Neural crest cell (in vitro differentiated cells): Measurements from ENCODE around the gene ADCY9. TPM values are rescaled to one million over a fixed set of nuclear protein-coding genes. Genes with fewer than 3 reads are reported as not detected.

Experiments
- DNase-seq: peaks from one replicate; pipeline ENCODE4 v3.0.0; 2021; ENCODE audit warnings: low read depth, mixed read lengths, low spot score
- H3K27ac Mint-ChIP-seq: one replicate; pipeline ENCODE4 v1.8.0; 2021; ENCODE audit warnings: mild to moderate bottlenecking, mixed read lengths; ENCODE audit not compliant: unreplicated experiment
- H3K27me3 Mint-ChIP-seq: 2 replicates; pipeline ENCODE4 v1.8.0; 2021; ENCODE audit warnings: low read depth, mild to moderate bottlenecking, mixed read lengths
- H3K36me3 Mint-ChIP-seq: 2 replicates; pipeline ENCODE4 v1.8.0; 2021; ENCODE audit warnings: low read depth, mild to moderate bottlenecking, mixed read lengths
- H3K4me1 Mint-ChIP-seq: 2 replicates; pipeline ENCODE4 v1.8.0; 2021; ENCODE audit warnings: mixed read lengths
- H3K4me3 Mint-ChIP-seq: one replicate; pipeline ENCODE4 v1.8.0; 2021; ENCODE audit warnings: mild to moderate bottlenecking, mixed read lengths
- H3K9me3 Mint-ChIP-seq: 2 replicates; pipeline ENCODE4 v1.8.0; 2021; ENCODE audit warnings: mixed read lengths
- total RNA-seq: library from RNA; stranded (reverse); gene quantifications from 2 replicates; pipeline ENCODE4 v1.2.1, GENCODE V29; 2021
- TF ChIP-seq, protein P1 (sequence below): fragments of 200-600 bp; sonication (generic); conservative IDR thresholded peaks from 2 replicates; pipeline ENCODE4 v1.5.0; 2021; ENCODE audit warnings: antibody characterized with exemption, mild to moderate bottlenecking

ADCY9 gene
- total RNA-seq, 1 donor from 2014 or later = 11.6 TPM

DNA sequence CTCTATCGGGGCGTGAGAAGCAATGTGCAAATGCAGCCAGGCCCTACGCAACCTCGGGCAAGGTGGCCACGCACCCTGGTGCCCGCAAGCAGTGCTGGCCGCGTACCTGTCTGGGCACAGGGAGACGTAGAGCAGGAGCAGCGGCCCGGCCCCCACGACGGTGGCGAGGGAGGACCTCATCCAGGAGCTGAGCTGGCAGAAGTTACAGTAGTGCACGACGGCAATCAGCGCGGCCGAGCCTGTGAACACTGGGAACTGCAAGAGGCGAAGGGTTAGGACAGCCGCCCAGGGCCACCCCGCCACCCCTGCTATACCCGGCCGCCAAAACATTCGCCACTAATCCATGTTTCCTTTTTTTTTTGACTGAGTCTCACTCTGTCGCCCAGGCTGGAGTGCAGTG is 138.9 kb downstream of the ADCY9 start:
- Mint-ChIP-seq H3K4me3 (no peak overlapping the region), H3K27me3 (no peaks in the 10 kb centered on the region), H3K4me1 (no peaks in the 10 kb centered on the region), H3K27ac (no peak overlapping the region), H3K36me3 (no peaks in the 10 kb centered on the region), H3K9me3 (no peaks in the 10 kb centered on the region)
- TF ChIP-seq, protein P1, sequence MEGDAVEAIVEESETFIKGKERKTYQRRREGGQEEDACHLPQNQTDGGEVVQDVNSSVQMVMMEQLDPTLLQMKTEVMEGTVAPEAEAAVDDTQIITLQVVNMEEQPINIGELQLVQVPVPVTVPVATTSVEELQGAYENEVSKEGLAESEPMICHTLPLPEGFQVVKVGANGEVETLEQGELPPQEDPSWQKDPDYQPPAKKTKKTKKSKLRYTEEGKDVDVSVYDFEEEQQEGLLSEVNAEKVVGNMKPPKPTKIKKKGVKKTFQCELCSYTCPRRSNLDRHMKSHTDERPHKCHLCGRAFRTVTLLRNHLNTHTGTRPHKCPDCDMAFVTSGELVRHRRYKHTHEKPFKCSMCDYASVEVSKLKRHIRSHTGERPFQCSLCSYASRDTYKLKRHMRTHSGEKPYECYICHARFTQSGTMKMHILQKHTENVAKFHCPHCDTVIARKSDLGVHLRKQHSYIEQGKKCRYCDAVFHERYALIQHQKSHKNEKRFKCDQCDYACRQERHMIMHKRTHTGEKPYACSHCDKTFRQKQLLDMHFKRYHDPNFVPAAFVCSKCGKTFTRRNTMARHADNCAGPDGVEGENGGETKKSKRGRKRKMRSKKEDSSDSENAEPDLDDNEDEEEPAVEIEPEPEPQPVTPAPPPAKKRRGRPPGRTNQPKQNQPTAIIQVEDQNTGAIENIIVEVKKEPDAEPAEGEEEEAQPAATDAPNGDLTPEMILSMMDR = no peak
- no peak for DNase-seq

DNA sequence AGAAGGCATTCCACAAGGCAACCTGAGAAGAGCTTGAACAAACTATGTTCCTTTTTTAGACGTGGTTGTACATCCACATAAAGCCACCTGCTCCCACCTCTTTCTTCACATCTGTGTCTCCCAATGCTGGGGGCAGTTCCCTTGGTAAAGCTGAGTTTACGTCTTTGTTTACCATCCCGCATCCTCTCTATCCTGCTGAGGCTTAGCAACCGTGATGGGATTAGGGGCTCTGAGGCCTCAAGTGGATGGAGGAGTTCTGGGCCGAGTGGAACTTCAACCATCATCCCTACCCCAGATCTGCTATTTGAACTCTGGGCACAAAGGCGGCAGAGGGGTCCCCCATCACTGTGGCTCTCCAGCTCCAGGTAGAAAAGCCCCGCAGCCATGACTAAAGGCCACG is 141.5 kb downstream of the ADCY9 start:
- no peak overlapping the region for H3K27ac Mint-ChIP-seq
- DNase-seq = no peak
- TF ChIP-seq, protein P1 = no peak

DNA sequence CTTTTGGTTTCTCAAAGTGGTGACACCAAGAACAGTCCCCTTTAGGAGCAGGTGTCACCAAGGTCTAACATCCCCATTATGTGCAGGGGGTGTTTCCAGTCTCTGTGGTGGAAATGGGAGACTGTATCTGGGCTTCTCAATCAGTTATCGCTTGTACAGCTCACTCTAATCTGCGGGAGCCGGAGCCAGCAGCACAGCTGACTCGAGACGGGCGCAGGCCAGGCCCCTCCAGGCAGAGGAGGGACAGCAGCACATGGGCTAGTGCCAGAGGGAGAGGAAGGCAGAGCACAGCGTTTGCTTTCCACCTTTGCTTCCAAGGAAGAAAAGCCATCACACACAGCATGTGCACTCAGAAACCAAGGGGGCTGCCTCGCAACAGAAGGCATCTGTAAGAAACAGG is 144.5 kb downstream of the ADCY9 start:
- DNase-seq = no peak
- Mint-ChIP-seq H3K9me3 (no peaks in the 10 kb centered on the region), H3K27me3 (no peaks in the 10 kb centered on the region), H3K27ac (peak overlapping the region; percentile 71), H3K4me3 (no peak overlapping the region), H3K4me1 (no peaks in the 10 kb centered on the region), H3K36me3 (peaks cover 4% of the 10 kb centered on the region)
- TF ChIP-seq, protein P1 = no peak

More for the DNA sequence above, 141.5 kb downstream of the ADCY9 start:
- H3K4me3 Mint-ChIP-seq = no peak overlapping the region
- no peaks in the 10 kb centered on the region for H3K36me3 Mint-ChIP-seq
- no peaks in the 10 kb centered on the region for H3K27me3 Mint-ChIP-seq
- H3K4me1 Mint-ChIP-seq = no peaks in the 10 kb centered on the region
- no peaks in the 10 kb centered on the region for H3K9me3 Mint-ChIP-seq

DNA sequence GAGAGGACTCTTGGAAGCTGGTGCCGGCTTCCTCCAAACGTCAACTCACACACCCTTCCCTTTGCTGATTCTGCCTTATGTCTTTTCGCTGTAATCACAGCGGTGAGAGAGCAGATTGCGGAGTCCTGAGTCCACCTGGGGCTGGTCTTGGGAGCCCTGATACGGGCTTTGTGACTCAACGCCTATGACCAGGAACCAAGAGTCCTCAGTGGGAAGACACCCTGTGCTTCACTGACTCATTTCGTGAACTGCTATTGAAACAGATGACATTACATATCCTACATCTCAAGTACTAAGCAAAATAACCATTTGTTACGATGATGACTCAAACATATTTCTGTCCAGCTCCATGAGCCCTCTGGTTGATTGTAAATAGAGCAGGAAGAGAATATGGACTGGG is 145.0 kb downstream of the ADCY9 start:
- no peak overlapping the region for H3K4me3 Mint-ChIP-seq
- H3K36me3 Mint-ChIP-seq = peaks cover 8% of the 10 kb centered on the region
- peak overlapping the region; percentile 71 for H3K27ac Mint-ChIP-seq
- no peak for DNase-seq
- TF ChIP-seq, protein P1 = no peak
- no peaks in the 10 kb centered on the region for H3K9me3 Mint-ChIP-seq
- H3K4me1 Mint-ChIP-seq = no peaks in the 10 kb centered on the region
- H3K27me3 Mint-ChIP-seq = no peaks in the 10 kb centered on the region

DNA sequence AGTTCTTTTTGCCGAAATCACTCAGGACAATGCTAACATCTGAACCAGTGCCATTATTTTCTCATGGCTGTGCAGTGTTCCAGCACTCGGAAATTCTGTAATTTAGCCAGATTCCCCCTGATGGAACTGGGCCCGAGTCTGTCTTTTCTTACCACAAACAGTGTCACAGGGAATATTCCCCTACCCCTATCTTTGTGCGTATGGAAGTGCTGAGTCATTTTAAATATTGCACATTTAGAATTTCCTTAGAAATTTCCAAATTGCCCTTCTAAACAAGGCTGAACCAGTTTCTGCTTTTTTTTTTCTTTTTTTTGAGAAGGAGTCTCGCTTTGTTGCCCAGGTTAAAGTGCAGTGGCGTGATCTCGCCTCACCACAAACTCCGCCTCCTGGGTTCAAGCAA is 147.7 kb downstream of the ADCY9 start:
- Mint-ChIP-seq H3K27me3 (no peaks in the 10 kb centered on the region), H3K4me1 (no peaks in the 10 kb centered on the region), H3K4me3 (no peak overlapping the region), H3K36me3 (peaks cover 16% of the 10 kb centered on the region), H3K27ac (no peak overlapping the region), H3K9me3 (peaks cover 3% of the 10 kb centered on the region)
- no peak for DNase-seq
- TF ChIP-seq, protein P1 = no peak

DNA sequence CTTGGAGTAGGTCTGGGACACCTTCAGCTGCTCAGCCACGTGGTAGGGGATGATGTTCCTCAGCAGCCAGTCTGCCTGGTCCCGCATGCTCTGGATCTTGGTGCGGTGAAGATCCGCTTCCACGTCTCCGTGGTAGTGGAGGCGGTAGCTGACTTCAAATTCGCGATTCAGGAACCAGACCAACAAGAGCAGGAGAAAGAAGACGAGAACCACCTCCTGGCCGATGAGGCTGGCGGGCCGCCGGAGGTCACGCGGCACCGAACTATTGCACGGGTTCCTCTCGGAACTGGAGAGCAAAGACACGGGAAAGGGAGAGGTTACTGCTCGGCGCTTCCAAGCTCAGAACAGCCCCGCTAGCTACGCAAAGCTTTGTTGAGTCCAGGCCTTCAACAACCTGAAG is 149.6 kb downstream of the ADCY9 start:
- H3K36me3 Mint-ChIP-seq = peaks cover 19% of the 10 kb centered on the region
- H3K4me1 Mint-ChIP-seq = peaks cover 9% of the 10 kb centered on the region
- TF ChIP-seq, protein P1 = no peak
- DNase-seq = no peak
- peaks cover 3% of the 10 kb centered on the region for H3K9me3 Mint-ChIP-seq
- H3K4me3 Mint-ChIP-seq = no peak overlapping the region
- H3K27me3 Mint-ChIP-seq = no peaks in the 10 kb centered on the region
- no peak overlapping the region for H3K27ac Mint-ChIP-seq
